Activated T-cell treated with anti-CD3 and anti-CD28 coated beads for 24 hours (primary cell): ENCODE data around the gene RPTOR.

Experiments used
- DNase-seq: peaks from one replicate; pipeline ENCODE4 v3.0.0-alpha.2; 2020; ENCODE audit warnings: low read depth

The RPTOR gene

DNA sequence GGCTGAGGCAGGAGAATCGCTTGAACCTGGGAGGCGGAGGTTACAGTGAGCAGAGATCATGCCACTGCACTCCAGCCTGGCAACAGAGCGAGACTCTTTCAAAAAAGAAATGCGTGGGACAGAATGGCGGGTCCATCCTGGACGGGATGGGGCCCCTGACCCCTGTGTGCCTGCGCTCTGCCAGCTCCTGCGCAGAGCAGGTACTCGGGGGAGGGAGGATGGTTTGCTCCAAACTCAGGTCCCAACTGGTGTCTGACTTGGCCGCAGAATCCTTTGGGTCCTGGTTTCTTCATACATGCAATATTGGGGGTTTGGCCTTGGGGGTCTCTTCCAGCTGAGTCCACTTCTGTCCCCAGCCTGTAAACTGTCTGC lies 457.4 kb downstream of the RPTOR start:
- no peak for DNase-seq

GRCh38 chr17:81002409-81003361 lies 458.0 kb downstream of the RPTOR start:
- no peak for DNase-seq

DNA sequence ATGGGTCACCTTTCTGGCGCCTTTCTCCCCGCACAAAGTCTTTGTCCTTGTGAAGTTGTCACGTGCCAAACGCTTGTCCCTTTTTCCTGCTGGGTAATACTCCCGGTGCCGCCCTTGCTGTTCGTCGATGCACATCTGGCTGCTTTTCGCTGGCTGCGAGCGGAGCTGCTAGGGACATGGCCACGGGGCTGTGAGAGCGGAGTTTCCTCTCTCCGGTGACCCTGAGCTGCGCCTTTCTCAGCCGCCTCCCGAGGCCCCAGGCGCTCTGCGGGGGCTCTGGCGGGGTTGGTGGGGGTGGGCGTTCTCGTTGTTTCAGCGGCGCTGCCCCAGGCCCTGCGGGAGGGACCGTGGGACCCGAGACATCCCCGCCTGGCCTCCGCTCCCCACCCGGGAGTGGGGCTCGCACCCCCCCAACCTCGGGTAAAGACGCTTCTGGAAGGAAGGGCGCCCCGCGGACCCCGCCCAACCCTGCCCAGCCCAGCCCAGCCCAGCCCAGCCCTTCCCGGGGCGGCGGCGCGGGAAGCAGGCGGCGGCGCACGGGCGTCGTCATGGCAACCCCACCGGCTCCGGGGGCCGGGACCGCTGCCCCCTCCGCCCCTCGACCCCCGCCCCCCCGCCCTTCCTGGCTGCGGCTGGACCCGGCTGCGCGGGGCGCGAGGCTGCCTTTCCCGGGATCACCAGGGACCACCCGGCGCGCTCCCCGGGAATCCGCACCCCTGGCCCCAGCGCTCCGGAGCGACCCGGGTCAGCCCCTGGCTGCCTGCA lies 459.3 kb downstream of the RPTOR start:
- no peak for DNase-seq

- no peak for DNase-seq
Measured at GRCh38 chr17:81006891-81007290, 462.3 kb downstream of the RPTOR start.

- no peak for DNase-seq
Measured at GRCh38 chr17:81008140-81008539, 463.5 kb downstream of the RPTOR start.

- DNase-seq, result no peak
Measured at GRCh38 chr17:81009136-81009535, 464.5 kb downstream of the RPTOR start.

- DNase-seq, result no peak
Measured at GRCh38 chr17:81010935-81011334, 466.3 kb downstream of the RPTOR start.

- DNase-seq, result no peak
Measured at GRCh38 chr17:81011951-81012350, 467.3 kb downstream of the RPTOR start.

- DNase-seq, result no peak
Measured at GRCh38 chr17:81012574-81013447, 468.2 kb downstream of the RPTOR start.

DNA sequence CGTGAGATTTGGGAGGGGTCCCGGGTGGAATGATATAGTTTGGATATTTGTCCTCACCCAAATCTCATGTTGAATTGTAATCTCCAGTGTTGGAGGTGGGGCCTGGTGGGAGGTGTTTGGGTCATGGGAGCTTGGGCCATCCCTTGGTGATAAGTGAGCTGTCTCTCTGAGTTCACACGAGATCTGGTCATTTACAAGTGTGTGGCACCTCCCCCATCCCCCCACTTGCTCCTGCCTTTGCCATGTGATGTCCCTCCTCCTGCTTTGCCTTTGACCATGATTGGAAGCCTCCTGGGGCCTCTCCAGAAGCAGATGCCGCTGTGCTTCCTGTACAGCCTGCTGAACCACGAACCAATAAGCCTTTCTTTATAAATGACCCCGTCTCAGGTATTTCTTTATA lies 469.0 kb downstream of the RPTOR start:
- DNase-seq, result no peak

GRCh38 chr17:81015136-81015535 lies 470.5 kb downstream of the RPTOR start:
- no peak for DNase-seq
